ENCODE data around the gene STBD1. TPM values are rescaled to one million over a fixed set of nuclear protein-coding genes. Genes with fewer than 3 reads are reported as not detected.
A peak's percentile ranks its signal among the peaks of the same experiment; 100 is the strongest.

The STBD1 gene
- total RNA-seq, 1 experiment from 2014 or later = 0.13 TPM

DNA sequence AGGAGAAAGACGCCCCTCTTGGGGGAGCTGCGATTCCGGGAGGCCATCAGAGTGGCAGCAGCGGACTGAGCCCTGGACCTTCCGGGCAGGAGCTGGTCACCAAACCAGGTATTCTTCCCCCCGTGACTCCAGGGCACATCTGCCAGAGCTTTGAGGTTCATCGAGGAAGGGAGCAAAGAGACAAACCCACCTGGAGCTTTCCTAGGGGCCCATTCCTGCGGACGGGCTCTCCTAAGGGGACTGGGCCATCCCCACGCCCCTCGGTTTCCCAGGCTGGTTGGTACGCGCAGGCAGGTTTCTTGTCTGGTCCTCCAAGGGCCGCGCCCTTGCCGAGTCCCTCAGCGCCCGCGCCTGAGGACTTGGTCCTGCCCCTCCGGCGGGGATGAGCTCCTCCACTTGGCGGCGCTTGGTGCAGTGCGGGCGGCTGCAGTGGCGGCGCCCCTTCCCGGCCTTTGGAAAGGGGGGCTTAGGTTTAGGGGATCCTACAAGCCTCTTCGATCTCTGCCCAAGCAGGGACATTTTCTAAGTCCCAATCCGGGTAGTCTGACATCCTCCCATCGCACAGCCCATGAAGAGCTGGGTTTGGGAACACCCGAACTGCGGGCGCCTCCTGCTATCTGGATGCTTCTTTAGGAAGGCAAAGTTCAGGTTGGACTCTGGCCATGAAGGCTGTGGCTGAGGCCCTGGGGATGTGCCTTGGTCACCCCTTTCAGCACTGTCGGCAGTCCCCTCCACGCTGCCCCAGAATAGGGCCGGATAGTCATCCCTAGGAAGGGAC lies 538 bp downstream of the STBD1 start:
- Histone ChIP-seq H3K36me3 (no peaks in the 10 kb centered on the region; the same call in 1 of the 2 replicates), H3K4me3 (peak overlapping the region; percentile 74), H3K9me3 (no peaks in the 10 kb centered on the region), H3K27me3 (no peaks in the 10 kb centered on the region)
- peak; percentile 60 for DNase-seq

- Histone ChIP-seq H3K4me3 (peak overlapping the region; percentile 74), H3K9me3 (no peaks in the 10 kb centered on the region), H3K27me3 (no peaks in the 10 kb centered on the region), H3K36me3 (no peaks in the 10 kb centered on the region; the same call in 1 of the 2 replicates)
- no peak for DNase-seq
These were observed 1.1 kb downstream of the STBD1 start for GRCh38 chr4:76307660-76308014.

DNA sequence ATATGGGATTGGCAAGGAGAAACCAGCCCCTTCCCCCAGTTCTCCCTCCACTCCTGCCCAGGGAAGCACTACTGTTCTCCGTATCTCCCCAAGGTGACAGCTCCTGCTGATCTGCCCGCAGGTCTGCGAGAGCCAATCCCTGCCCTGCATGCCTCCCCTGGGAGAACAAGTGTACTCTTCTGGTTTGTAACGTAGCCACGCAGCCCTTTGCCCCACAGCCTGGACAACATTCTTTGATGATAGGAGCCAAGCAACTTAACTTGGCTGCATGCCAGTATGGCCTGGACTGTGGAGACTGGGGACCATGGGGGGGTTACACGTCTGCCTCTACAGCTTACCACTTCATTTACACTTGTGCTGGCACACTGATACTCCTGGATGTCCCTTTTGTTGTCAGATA lies 2.0 kb downstream of the STBD1 start:
- DNase-seq = no peak
- no peaks in the 10 kb centered on the region; the same call in 1 of the 2 replicates for H3K36me3 ChIP-seq
- no peak overlapping the region for H3K4me3 ChIP-seq
- no peaks in the 10 kb centered on the region for H3K27me3 ChIP-seq
- no peaks in the 10 kb centered on the region for H3K9me3 ChIP-seq

DNA sequence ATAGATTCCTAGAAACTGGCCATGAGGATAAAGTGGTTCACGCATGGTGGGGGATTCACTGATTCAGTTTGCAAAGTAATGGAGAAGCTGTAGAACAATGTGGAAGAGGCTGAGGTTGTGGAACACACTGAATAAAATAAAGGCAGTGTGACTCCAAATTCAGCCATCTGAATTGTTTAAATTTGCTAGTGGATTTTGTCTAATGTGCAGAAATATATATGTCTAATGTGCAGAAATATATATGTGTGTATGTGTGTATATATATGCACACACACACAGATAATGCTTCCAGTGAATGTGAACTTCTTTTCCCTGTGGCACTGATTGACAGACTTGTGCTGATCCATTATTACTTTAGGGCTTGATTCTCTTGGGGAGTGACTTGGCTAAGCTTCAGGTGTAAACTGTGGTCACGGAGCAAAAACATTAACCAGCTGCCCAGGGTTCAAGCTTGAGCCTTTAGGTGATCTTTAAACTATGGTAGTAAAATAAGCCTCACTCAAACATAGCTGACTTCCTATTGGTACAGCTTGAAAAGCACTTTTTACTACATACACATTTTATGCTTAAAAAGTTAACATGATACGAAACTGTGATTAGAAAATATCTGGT lies 3.5 kb downstream of the STBD1 start:
- no peaks in the 10 kb centered on the region for H3K9me3 ChIP-seq
- no peak for DNase-seq
- no peaks in the 10 kb centered on the region for H3K27me3 ChIP-seq

GRCh38 chr4:76310683-76311082 lies 4.2 kb downstream of the STBD1 start:
- Histone ChIP-seq H3K27me3 (no peaks in the 10 kb centered on the region), H3K4me3 (no peak overlapping the region), H3K36me3 (no peaks in the 10 kb centered on the region; the same call in 1 of the 2 replicates), H3K9me3 (no peaks in the 10 kb centered on the region)
- DNase-seq = no peak

More for the DNA sequence above, 3.5 kb downstream of the STBD1 start:
- no peak overlapping the region for H3K4me3 ChIP-seq
- no peaks in the 10 kb centered on the region; the same call in 1 of the 2 replicates for H3K36me3 ChIP-seq

DNA sequence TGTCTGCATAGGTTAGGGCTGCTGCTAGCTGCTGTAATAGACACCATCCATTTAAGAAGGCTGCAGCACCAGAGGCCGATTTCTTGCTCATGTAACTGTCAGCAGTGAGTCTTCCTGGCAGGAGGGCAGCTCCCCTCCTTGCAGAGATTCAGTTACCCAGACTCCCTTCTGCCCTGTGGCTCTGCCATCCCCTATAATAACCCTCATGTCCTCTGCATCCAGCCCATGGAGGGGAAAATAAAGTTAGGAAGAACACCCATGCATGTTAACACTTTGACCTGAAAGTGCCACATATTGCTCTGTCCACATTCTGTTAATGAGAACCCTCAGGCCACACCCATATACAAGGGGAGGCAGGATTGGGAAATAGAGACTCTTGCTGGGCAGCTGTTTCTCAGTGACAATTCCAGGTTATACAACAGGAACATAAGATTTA lies 5.4 kb downstream of the STBD1 start:
- no peaks in the 10 kb centered on the region for H3K9me3 ChIP-seq
- no peak for DNase-seq
- no peak overlapping the region for H3K4me3 ChIP-seq
- no peaks in the 10 kb centered on the region; the same call in 1 of the 2 replicates for H3K36me3 ChIP-seq
- no peaks in the 10 kb centered on the region for H3K27me3 ChIP-seq

DNA sequence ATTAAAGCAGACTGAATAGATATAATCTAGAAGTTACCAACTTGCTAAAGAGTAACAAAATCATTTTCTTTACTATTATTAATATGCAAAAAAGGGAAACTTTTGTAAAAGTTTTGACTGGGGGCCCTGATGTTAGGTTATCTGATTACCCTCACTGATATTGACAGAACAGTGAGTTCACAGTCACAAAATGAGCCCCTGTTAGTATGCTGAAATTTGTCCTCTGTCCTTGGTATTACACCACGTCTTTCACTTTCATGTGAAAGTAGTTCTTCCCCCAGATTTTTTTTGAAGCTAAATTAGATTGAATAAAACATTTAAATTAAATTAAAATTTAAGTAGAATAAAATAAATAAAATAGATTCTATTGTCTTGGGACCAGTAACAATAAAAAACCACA lies 5.9 kb downstream of the STBD1 start:
- H3K4me3 ChIP-seq = no peak overlapping the region
- no peaks in the 10 kb centered on the region for H3K27me3 ChIP-seq
- no peak for DNase-seq

GRCh38 chr4:76313547-76313946 lies 7.0 kb downstream of the STBD1 start:
- H3K9me3 ChIP-seq = peaks cover 5% of the 10 kb centered on the region; the same call in 1 of the 2 replicates
- H3K36me3 ChIP-seq = no peaks in the 10 kb centered on the region; the same call in 1 of the 2 replicates
- no peak for DNase-seq
- no peaks in the 10 kb centered on the region for H3K27me3 ChIP-seq
- no peak overlapping the region for H3K4me3 ChIP-seq

More for the DNA sequence above, 5.9 kb downstream of the STBD1 start:
- peaks cover 3% of the 10 kb centered on the region; the same call in 1 of the 2 replicates for H3K9me3 ChIP-seq
- no peaks in the 10 kb centered on the region; the same call in 1 of the 2 replicates for H3K36me3 ChIP-seq

- Histone ChIP-seq H3K36me3 (no peaks in the 10 kb centered on the region), H3K9me3 (peaks cover 5% of the 10 kb centered on the region; the same call in 1 of the 2 replicates), H3K4me3 (no peak overlapping the region), H3K27me3 (no peaks in the 10 kb centered on the region)
- DNase-seq = no peak
These were observed 8.9 kb downstream of the STBD1 start for GRCh38 chr4:76315267-76315918.

GRCh38 chr4:76316131-76316530 lies 9.6 kb downstream of the STBD1 start:
- Histone ChIP-seq H3K27me3 (no peaks in the 10 kb centered on the region), H3K36me3 (no peaks in the 10 kb centered on the region), H3K4me3 (no peak overlapping the region), H3K9me3 (peaks cover 5% of the 10 kb centered on the region; the same call in 1 of the 2 replicates)
- no peak for DNase-seq

DNA sequence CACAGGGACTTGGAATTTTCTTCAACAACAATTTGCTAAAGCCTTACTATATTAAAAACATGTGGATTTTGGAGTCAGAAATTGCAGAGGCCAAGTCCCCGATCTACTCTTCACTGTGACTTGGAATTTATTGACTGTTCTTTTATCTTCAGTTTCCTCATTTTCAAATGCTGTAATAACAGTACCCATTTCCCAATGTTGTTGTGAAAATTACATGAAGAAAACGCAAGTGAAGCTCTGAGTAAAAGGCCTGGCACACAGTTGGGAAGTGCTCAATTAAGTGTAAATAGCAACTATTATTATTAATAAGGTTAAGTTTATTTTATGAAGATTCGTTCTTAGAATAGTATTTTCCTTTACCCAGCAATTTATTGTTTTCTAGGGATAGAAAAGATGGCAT lies 15.7 kb downstream of the STBD1 start:
- no peak overlapping the region for H3K4me3 ChIP-seq
- no peaks in the 10 kb centered on the region for H3K27me3 ChIP-seq
- DNase-seq = no peak
- H3K36me3 ChIP-seq = no peaks in the 10 kb centered on the region
- peaks cover 14% of the 10 kb centered on the region for H3K9me3 ChIP-seq

- Histone ChIP-seq H3K9me3 (peaks cover 10% of the 10 kb centered on the region), H3K27me3 (no peaks in the 10 kb centered on the region), H3K4me3 (no peak overlapping the region), H3K36me3 (no peaks in the 10 kb centered on the region)
- DNase-seq = no peak
These were observed 18.5 kb downstream of the STBD1 start for GRCh38 chr4:76325072-76325471.

GRCh38 chr4:76326515-76326914 lies 20.0 kb downstream of the STBD1 start:
- Histone ChIP-seq H3K27me3 (no peaks in the 10 kb centered on the region), H3K4me3 (no peak overlapping the region), H3K9me3 (peaks cover 10% of the 10 kb centered on the region), H3K36me3 (no peaks in the 10 kb centered on the region)
- no peak for DNase-seq

DNA sequence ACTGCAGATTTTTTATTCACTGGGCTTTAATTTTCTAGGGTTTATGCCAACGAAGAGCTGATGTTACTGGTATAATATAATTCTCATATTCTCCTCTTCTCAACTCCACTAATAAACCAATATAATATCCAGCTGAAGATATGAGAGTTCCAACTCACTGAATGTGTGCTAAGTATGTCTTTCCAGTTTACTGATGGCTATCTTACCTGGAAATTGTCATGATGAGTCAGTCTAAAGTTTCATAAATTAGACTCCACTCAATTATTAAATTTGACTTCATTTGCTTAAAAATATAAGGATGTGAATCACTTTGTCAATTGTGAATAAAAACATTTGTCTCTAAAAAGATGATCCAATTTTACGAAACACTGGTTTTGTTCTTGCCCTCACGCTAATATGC lies 28.4 kb downstream of the STBD1 start:
- H3K9me3 ChIP-seq = no peaks in the 10 kb centered on the region
- no peak for DNase-seq
- H3K36me3 ChIP-seq = no peaks in the 10 kb centered on the region
- no peak overlapping the region for H3K4me3 ChIP-seq
- no peaks in the 10 kb centered on the region for H3K27me3 ChIP-seq

DNA sequence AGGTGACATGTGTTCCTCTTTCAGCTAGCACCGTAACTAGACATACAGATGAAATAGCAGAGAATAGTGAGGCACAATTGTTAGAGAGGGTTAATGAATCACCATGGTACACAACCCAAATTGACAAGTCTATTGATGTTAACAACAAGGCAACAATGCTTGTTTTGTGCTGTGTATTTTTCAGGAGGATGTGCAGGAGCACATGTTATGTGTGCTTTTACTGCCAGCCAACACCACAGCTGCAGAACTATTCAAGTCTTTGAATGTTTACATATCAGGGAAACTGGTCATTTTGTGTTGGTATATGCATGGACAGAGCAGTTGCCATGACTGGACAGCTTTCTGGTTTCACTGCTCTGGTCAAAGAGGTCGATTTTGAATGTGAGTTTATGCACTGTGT lies 32.8 kb downstream of the STBD1 start:
- no peak for DNase-seq
- Histone ChIP-seq H3K27me3 (no peaks in the 10 kb centered on the region), H3K36me3 (no peaks in the 10 kb centered on the region), H3K9me3 (no peaks in the 10 kb centered on the region), H3K4me3 (no peak overlapping the region)

GRCh38 chr4:76341063-76341462 lies 34.5 kb downstream of the STBD1 start:
- no peaks in the 10 kb centered on the region for H3K9me3 ChIP-seq
- DNase-seq = no peak
- no peaks in the 10 kb centered on the region for H3K36me3 ChIP-seq
- H3K27me3 ChIP-seq = no peaks in the 10 kb centered on the region
- H3K4me3 ChIP-seq = no peak overlapping the region

DNA sequence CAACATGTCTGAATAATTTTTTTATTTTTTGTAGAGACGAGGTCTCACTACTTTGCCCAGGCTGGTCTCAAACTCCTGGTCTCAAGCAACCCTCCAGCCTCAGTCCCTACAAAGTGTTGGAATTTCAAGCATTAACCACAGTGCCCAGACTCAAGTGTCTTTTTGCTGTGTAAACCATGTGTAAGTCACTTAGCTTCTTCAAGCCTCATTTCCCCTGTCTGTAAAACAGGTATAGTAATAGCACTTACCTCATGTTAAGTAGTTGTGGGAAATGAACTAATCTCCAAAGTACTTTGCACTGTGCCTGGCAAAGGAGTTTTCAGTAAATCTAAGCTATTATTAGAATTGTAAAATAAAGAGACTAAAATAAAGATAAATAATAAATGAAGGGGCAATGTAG lies 35.7 kb downstream of the STBD1 start:
- no peaks in the 10 kb centered on the region for H3K27me3 ChIP-seq
- no peaks in the 10 kb centered on the region for H3K9me3 ChIP-seq
- no peaks in the 10 kb centered on the region for H3K36me3 ChIP-seq
- no peak overlapping the region for H3K4me3 ChIP-seq
- no peak for DNase-seq
